Left lung (tissue), 10 donors: ENCODE results near the gene NKX2-1. TPM values are rescaled to one million over a fixed set of nuclear protein-coding genes. Genes with fewer than 3 reads are reported as not detected.

Experiments
- ATAC-seq: fragments of 200-7000 bp; cut with Tn5 transposase; one replicate; pipeline ENCODE4 v1.9.1; 2020; ENCODE audit warnings: moderate library complexity
- DNase-seq, 4 donors: peaks; one replicate each; pipeline ENCODE4 v3.0.0-alpha.2; 2013 to 2020
- H3K27ac ChIP-seq, 2 donors: fragments of 200-600 bp; sonication (generic) in 1 of 2; one replicate each; pipeline versions ENCODE4 v1.5.0 to v1.8.0; 2020 to 2021
- H3K27me3 ChIP-seq, 2 donors: fragments of 200-600 bp; sonication (generic) in 1 of 2; one replicate each; pipeline versions ENCODE4 v1.5.0 to v1.8.0; 2020 to 2021
- H3K36me3 ChIP-seq, 2 donors: fragments of 200-600 bp; sonication (generic) in 1 of 2; one replicate each; pipeline versions ENCODE4 v1.5.0 to v1.8.0; 2020 to 2021
- H3K4me1 ChIP-seq, 2 donors: fragments of 200-600 bp; one replicate each; pipeline ENCODE4 v1.8.0; 2021
- H3K4me3 ChIP-seq, 2 donors: fragments of 200-600 bp; sonication (generic) in 1 of 2; one replicate each; pipeline versions ENCODE4 v1.5.0 to v1.8.0; 2020 to 2021; ENCODE audit warnings: mild to moderate bottlenecking in 1 of 2
- H3K9me3 ChIP-seq, 2 donors: fragments of 200-600 bp; sonication (generic) in 1 of 2; one replicate each; pipeline versions ENCODE4 v1.5.0 to v1.8.0; 2020 to 2021
- intact Hi-C, 2 donors: fragments of 100-400 bp; cut with DNase I; formaldehyde crosslinking; loops; one replicate each; pipeline versions ENCODE4 v1.11.2 to v1.14.2; 2022
- polyA plus RNA-seq, 6 donors: library from polyadenylated mRNA; unstranded; fragments of 120-200 nt; gene quantifications; one replicate each; pipeline ENCODE4 v1.2.1, GENCODE V29; 2013; ENCODE audit not compliant: insufficient read length in 6 of 6
- total RNA-seq, 2 donors: library from RNA; stranded (reverse); fragmentation: NEBNext Ultra II Directional; extraction: Animal tissue kit (Norgen Biotek cat#: 25700); gene quantifications; one replicate each; pipeline ENCODE4 v1.2.1, GENCODE V29; 2021
- TF ChIP-seq, protein P1 (sequence below), 2 donors: fragments of 200-600 bp; sonication (generic) in 1 of 2; IDR thresholded peaks; one replicate each; pipeline versions ENCODE4 v1.5.0 to v1.8.0; 2021; ENCODE audit warnings: antibody characterized with exemption in 2 of 2
- donor health status: DM: no; HTN: yes; CAD: no.
- donor health status: DM: no; HTN: no; CAD: no.

NKX2-1 gene
- total and polyA plus RNA-seq, 8 donors = 103 to 251 (median 140) TPM

DNA sequence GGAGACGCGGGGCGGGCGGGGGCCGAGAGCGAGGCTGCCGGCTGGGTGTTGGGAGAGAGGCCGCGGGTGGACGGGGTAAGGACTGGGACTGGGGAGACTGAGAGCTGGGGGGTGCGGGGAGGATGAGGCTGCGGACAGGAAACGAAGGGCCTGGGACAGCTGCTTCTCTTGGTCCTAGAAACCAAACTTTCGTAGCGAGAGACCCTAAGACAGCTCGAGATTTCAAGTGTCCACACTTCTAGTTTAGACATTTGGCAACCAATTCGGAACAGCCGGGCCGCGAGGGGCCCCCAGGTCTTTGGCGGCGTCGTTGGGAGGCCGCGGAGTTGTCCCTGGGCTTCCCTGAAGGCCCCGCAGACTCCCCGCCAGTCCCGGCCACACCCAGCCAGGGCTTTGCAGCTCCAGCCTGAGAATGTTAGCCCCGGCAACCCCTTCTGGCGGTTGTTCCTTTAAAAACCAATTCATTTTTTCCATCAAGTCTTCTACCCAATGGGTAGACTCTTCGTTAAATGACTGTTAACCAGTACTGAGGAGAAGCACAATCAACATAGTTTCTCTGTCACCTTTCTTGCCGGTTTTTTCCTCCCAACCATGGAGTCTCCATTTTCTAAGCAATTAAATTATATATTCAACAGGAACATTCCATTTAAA, 11.5 kb downstream of the NKX2-1 start:
- peak overlapping the region; percentile 27 for H3K4me3 ChIP-seq
- H3K9me3 ChIP-seq = no peaks in the 10 kb centered on the region
- peaks cover 89 to 98% of the 10 kb centered on the region in 2 donors for H3K27me3 ChIP-seq
- no peaks in the 10 kb centered on the region for H3K4me1 ChIP-seq
- TF ChIP-seq, protein P1, sequence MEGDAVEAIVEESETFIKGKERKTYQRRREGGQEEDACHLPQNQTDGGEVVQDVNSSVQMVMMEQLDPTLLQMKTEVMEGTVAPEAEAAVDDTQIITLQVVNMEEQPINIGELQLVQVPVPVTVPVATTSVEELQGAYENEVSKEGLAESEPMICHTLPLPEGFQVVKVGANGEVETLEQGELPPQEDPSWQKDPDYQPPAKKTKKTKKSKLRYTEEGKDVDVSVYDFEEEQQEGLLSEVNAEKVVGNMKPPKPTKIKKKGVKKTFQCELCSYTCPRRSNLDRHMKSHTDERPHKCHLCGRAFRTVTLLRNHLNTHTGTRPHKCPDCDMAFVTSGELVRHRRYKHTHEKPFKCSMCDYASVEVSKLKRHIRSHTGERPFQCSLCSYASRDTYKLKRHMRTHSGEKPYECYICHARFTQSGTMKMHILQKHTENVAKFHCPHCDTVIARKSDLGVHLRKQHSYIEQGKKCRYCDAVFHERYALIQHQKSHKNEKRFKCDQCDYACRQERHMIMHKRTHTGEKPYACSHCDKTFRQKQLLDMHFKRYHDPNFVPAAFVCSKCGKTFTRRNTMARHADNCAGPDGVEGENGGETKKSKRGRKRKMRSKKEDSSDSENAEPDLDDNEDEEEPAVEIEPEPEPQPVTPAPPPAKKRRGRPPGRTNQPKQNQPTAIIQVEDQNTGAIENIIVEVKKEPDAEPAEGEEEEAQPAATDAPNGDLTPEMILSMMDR (IDR thresholded peaks at IDR 0.05) = no peak
- DNase-seq (peak in 1 of 4 donors; percentile 86), ATAC-seq (peak; percentile 26)
- no peaks in the 10 kb centered on the region for H3K36me3 ChIP-seq
- H3K27ac ChIP-seq = peak overlapping the region; percentile 77 to 94
- intact Hi-C loops = no loop called here

GRCh38 chr14:36507847-36508417, 12.1 kb downstream of the NKX2-1 start:
- Histone ChIP-seq H3K27ac (peak overlapping the region; percentile 66 to 94), H3K27me3 (peaks cover 88 to 98% of the 10 kb centered on the region in 2 donors), H3K4me1 (no peaks in the 10 kb centered on the region), H3K36me3 (no peaks in the 10 kb centered on the region), H3K9me3 (no peaks in the 10 kb centered on the region), H3K4me3 (peak overlapping the region; percentile 7 to 27)
- TF ChIP-seq, protein P1 (IDR thresholded peaks at IDR 0.05) = no peak
- no peak for DNase-seq
- intact Hi-C loops = no loop called here
- ATAC-seq = no peak

DNA sequence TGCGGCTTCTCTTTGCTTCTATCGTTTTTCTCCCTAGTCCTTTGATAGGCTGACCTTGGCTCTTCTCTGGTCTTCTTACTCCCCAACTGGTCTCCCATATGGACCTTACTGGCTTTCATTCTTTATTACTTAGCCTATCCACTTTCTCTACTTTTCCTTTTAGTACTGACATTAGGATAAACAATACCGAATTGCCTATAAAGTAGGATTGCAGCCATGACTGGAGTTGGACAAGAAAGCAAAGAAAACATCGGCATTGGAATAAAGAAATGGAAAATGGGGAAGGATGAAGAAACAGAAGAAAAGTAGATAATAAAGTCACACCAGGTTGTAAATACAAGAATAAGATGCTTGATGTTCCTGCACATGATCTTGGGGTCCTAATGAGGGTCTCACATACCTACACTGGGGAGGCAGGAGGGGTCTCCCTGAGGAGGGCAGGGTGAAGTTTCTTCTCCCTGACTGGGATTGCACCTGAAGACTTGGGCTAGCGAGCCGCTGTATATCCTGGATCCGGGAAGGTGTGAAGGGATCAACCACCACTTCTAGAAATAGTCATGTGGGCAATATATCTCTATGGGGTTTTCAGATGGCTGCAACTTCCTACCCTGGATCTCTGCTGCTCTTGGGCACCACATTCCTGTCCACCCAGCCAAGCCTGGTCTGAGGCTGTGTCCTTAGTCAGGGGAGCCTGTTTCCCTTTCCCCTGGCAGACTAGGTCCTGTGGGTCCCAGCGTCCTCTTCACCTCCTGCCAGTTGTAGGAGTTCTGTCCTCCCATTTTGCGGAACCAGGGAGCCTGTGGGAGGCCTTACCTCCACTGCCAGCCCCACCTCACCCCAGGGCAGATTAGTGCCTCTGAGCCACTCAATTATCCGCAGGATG, 13.1 kb downstream of the NKX2-1 start:
- Histone ChIP-seq H3K4me3 (peak overlapping the region; percentile 8 to 27), H3K36me3 (no peaks in the 10 kb centered on the region), H3K27me3 (peaks cover 88 to 98% of the 10 kb centered on the region in 2 donors), H3K4me1 (no peaks in the 10 kb centered on the region), H3K27ac (peak overlapping the region; percentile 66 to 94), H3K9me3 (no peaks in the 10 kb centered on the region)
- DNase-seq (no peak), ATAC-seq (peak; percentile 3)
- TF ChIP-seq, protein P1 (IDR thresholded peaks at IDR 0.05) = no peak
- intact Hi-C loops = no loop called here

GRCh38 chr14:36505892-36506731, 13.9 kb downstream of the NKX2-1 start:
- peaks cover 87 to 100% of the 10 kb centered on the region in 2 donors for H3K27me3 ChIP-seq
- peak overlapping the region; percentile 66 to 94 for H3K27ac ChIP-seq
- intact Hi-C loops = no loop called here
- ATAC-seq (peak; percentile 19), DNase-seq (peak in 1 of 4 donors; percentile 81)
- peak overlapping the region; percentile 11 to 27 for H3K4me3 ChIP-seq
- no peaks in the 10 kb centered on the region for H3K9me3 ChIP-seq
- TF ChIP-seq, protein P1 (IDR thresholded peaks at IDR 0.05) = no peak
- H3K36me3 ChIP-seq = no peaks in the 10 kb centered on the region
- H3K4me1 ChIP-seq = no peaks in the 10 kb centered on the region
